Smooth muscle cell (in vitro differentiated cells): ENCODE data around the gene KIF23. TPM values are rescaled to one million over a fixed set of nuclear protein-coding genes. Genes with fewer than 3 reads are reported as not detected.

Source experiments
- DNase-seq: peaks from one replicate; lab custom pipeline; 2025; ENCODE audit not compliant: unreplicated experiment; lab: John Stamatoyannopoulos, UW
- H2AFZ ChIP-seq: fragments of 200-600 bp; sonication (generic); 2 replicates; pipeline ENCODE4 v1.6.0; 2016; ENCODE audit warnings: antibody characterized with exemption, low read depth, mild to moderate bottlenecking
- H3F3A ChIP-seq: fragments of 200-600 bp; sonication (generic); 2 replicates; pipeline ENCODE4 v1.6.0; 2017; ENCODE audit warnings: antibody characterized with exemption, low read depth
- H3K27ac ChIP-seq: fragments of 200-600 bp; sonication (generic); 2 replicates; pipeline ENCODE4 v1.5.1; 2016; ENCODE audit warnings: low read depth, mild to moderate bottlenecking
- H3K27me3 ChIP-seq: fragments of 200-600 bp; sonication (generic); 2 replicates; pipeline ENCODE4 v1.6.1; 2016; ENCODE audit warnings: low read depth, mild to moderate bottlenecking
- H3K36me3 ChIP-seq: fragments of 200-600 bp; sonication (generic); 2 replicates; pipeline ENCODE4 v1.5.1; 2016; ENCODE audit warnings: low read depth
- H3K4me1 ChIP-seq: fragments of 200-600 bp; sonication (generic); 2 replicates; pipeline ENCODE4 v1.5.1; 2016; ENCODE audit warnings: low read depth
- H3K4me2 ChIP-seq: fragments of 200-600 bp; sonication (generic); 2 replicates; pipeline ENCODE4 v1.6.0; 2016; ENCODE audit warnings: mild to moderate bottlenecking
- H3K4me3 ChIP-seq: fragments of 200-600 bp; sonication (generic); 2 replicates; pipeline ENCODE4 v1.5.1; 2016; ENCODE audit warnings: mild to moderate bottlenecking
- H3K79me2 ChIP-seq: fragments of 200-600 bp; sonication (generic); 2 replicates; pipeline ENCODE4 v1.6.0; 2016; ENCODE audit warnings: low read depth, mild to moderate bottlenecking
- H3K9ac ChIP-seq: fragments of 200-600 bp; sonication (generic); 2 replicates; pipeline ENCODE4 v1.6.0; 2016; ENCODE audit warnings: low read depth
- H3K9me3 ChIP-seq: fragments of 200-600 bp; sonication (generic); replicated peaks from 2 replicates; pipeline ENCODE4 v1.5.1; 2016; ENCODE audit warnings: low read depth
- H4K20me1 ChIP-seq: fragments of 200-600 bp; sonication (generic); 2 replicates; pipeline ENCODE4 v1.6.0; 2016; ENCODE audit warnings: low read depth
- CTCF ChIP-seq: fragments of 200-600 bp; sonication (generic); IDR thresholded peaks from 2 replicates; pipeline ENCODE4 v1.5.1; 2017; ENCODE audit warnings: borderline replicate concordance, mild to moderate bottlenecking, antibody characterized with exemption; ENCODE audit not compliant: insufficient read depth, poor library complexity, severe bottlenecking
- WGBS: methylation state at CpG from one replicate; pipeline ENCODE4 v1.1.7; 2016; ENCODE audit warnings: low lambda C conversion rate; 5-methylcytosine and 5-hydroxymethylcytosine counted together
- polyA plus RNA-seq: library from polyadenylated mRNA; unstranded; fragments of >200 nt; fragmentation: Nextera tagmentation; extraction: Ambion mirVana; gene quantifications from 2 replicates; pipeline ENCODE4 v1.2.1, GENCODE V29; 2016
- total RNA-seq: library from RNA; depleted of rRNA; stranded (reverse); fragments of >200 nt; gene quantifications from 2 replicates; pipeline ENCODE4 v1.2.3, GENCODE V29; 2014

The KIF23 gene
- total and polyA plus RNA-seq, 2 experiments from 2014 or later: 14.3 to 44.1 TPM

- no peaks in the 10 kb centered on the region for H3K79me2 ChIP-seq
- H2AFZ ChIP-seq: no peak overlapping the region
- H3K27me3 ChIP-seq: no peaks in the 10 kb centered on the region
- no peak overlapping the region for H3K4me2 ChIP-seq
- no peaks in the 10 kb centered on the region for H3K4me1 ChIP-seq
- no peak for DNase-seq
- no peak overlapping the region for H3K9ac ChIP-seq
- H3K4me3 ChIP-seq: no peak overlapping the region
- no peaks in the 10 kb centered on the region for H3K36me3 ChIP-seq
- no peaks in the 10 kb centered on the region for H4K20me1 ChIP-seq
- H3K9me3 ChIP-seq: no peaks in the 10 kb centered on the region
- no peaks in the 10 kb centered on the region for H3F3A ChIP-seq
- 88% methylated on average over 3 of the region's 3 CpGs for WGBS
- H3K27ac ChIP-seq: no peak overlapping the region
- TF ChIP-seq CTCF: no peak
These were observed 66.8 kb downstream of the KIF23 start for GRCh38 chr15:69480932-69481331.

- Histone ChIP-seq H3K9me3 (no peaks in the 10 kb centered on the region), H3K27me3 (no peaks in the 10 kb centered on the region), H3K4me1 (no peaks in the 10 kb centered on the region), H3K4me3 (no peak overlapping the region), H3K4me2 (no peak overlapping the region), H3K36me3 (no peaks in the 10 kb centered on the region), H4K20me1 (no peaks in the 10 kb centered on the region), H3K27ac (no peak overlapping the region), H3K9ac (no peak overlapping the region), H3K79me2 (no peaks in the 10 kb centered on the region), H3F3A (no peaks in the 10 kb centered on the region), H2AFZ (no peak overlapping the region)
- DNase-seq: no peak
- TF ChIP-seq CTCF: no peak
- 82% methylated on average over 4 of the region's 4 CpGs for WGBS
These were observed 68.6 kb downstream of the KIF23 start for GRCh38 chr15:69482686-69483256.

GRCh38 chr15:69484837-69485236 is 70.7 kb downstream of the KIF23 start:
- H3K9me3 ChIP-seq: no peaks in the 10 kb centered on the region
- H3K4me1 ChIP-seq: no peaks in the 10 kb centered on the region
- H3K36me3 ChIP-seq: no peaks in the 10 kb centered on the region
- H3K4me3 ChIP-seq: no peak overlapping the region
- no peaks in the 10 kb centered on the region for H4K20me1 ChIP-seq
- H3K79me2 ChIP-seq: no peaks in the 10 kb centered on the region
- H3F3A ChIP-seq: no peaks in the 10 kb centered on the region
- no peak overlapping the region for H3K9ac ChIP-seq
- H3K4me2 ChIP-seq: no peak overlapping the region
- no peak overlapping the region for H2AFZ ChIP-seq
- WGBS: 92% methylated on average over 6 of the region's 6 CpGs
- H3K27me3 ChIP-seq: no peaks in the 10 kb centered on the region
- TF ChIP-seq CTCF: no peak
- DNase-seq: no peak
- H3K27ac ChIP-seq: no peak overlapping the region

- Histone ChIP-seq H2AFZ (no peak overlapping the region), H3K36me3 (no peaks in the 10 kb centered on the region), H3K4me2 (no peak overlapping the region), H3K27me3 (no peaks in the 10 kb centered on the region), H3K9me3 (no peaks in the 10 kb centered on the region), H3F3A (no peaks in the 10 kb centered on the region), H3K9ac (no peak overlapping the region), H4K20me1 (no peaks in the 10 kb centered on the region), H3K27ac (no peak overlapping the region), H3K4me3 (no peak overlapping the region), H3K4me1 (no peaks in the 10 kb centered on the region), H3K79me2 (no peaks in the 10 kb centered on the region)
- no peak for TF ChIP-seq CTCF
- WGBS: 83% methylated on average over 3 of the region's 3 CpGs
- DNase-seq: no peak
These were observed 72.4 kb downstream of the KIF23 start for GRCh38 chr15:69486481-69487110.
